Activated CD8-positive, alpha-beta memory T cell treated with anti-CD3 and anti-CD28 coated beads, Interleukin-2, amount 50 U/mL, for 1 hour (primary cell): Measurements from ENCODE around the gene POU6F1.

Experiments
- DNase-seq: peaks from one replicate; pipeline ENCODE4 v3.0.0-alpha.2; 2020; ENCODE audit errors: extremely low read depth

POU6F1 gene

DNA sequence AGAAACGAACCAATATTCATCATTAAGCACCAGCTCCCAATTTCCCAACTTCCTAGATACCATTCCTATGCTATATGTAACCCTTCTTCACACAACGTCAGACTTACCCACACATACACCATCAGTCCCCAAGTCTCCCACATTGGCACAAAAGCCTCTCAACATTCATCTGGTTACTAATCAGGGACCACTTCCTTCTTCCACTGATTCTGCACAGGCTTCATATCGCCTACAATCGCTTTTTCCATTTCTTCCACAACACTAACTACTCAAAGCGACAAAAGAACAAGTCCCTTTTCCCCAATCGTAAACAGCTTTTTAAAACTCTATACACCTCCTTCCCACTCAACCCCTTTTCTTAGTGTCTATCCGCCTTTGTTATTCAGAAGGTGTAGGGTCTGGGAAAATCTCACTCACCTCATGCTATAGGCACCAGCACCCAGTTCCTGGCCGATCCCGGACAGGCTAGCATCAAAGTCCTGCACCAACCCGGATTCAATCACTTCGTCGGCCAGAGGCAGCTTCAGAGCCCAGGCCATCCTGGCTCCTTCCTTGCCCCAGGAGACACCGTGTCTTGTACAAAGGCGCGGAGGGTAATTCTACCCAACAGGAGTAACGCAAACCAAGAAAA, 45.9 kb downstream of the POU6F1 start:
- no peak for DNase-seq

GRCh38 chr12:51163795-51164194, 54.1 kb downstream of the POU6F1 start:
- DNase-seq: no peak

GRCh38 chr12:51162217-51162616, 55.6 kb downstream of the POU6F1 start:
- DNase-seq: no peak

GRCh38 chr12:51160814-51161459, 56.9 kb downstream of the POU6F1 start:
- DNase-seq: no peak

- no peak for DNase-seq
These were observed 61.6 kb downstream of the POU6F1 start for GRCh38 chr12:51156245-51156765.

- no peak for DNase-seq
These were observed 64.9 kb downstream of the POU6F1 start for GRCh38 chr12:51152953-51153352.

DNA sequence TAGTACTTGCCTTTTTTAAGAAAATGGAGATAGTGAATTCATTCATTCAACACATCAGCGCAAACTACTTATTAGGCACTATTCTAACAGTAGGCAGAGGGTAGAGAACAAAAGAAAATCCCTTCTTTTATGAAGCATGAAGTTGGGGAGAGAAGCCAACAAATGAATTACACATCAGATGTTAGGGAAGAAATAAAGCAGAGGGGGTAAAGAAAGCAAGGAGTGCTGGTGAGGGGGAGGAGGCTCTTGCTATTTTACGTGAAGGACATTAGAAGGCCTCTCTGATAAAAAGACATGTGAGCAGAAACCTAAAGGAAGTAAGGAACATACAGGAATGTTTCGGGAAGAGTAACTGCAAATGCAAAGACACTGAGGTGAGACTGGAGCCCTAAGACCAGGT, 67.1 kb downstream of the POU6F1 start:
- DNase-seq: no peak

DNA sequence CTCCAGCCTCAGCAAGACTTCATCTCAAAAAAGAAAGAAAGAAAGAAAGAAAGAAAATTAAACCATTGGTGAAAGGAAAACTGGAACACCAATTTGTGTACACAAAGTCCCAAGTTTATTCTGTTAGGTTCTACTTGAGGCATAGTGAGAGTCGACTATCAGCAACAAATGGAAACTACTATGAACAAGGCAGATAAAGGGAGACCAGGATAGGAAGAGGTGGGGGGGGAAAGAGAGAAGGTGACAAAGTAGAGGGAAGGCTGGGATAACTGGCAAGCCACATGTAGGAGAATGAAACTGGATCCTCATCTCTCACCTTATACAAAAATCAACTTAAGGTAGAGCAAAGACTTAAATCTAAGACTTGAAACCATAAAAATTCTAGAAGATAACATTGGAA, 70.6 kb downstream of the POU6F1 start:
- DNase-seq: no peak

DNA sequence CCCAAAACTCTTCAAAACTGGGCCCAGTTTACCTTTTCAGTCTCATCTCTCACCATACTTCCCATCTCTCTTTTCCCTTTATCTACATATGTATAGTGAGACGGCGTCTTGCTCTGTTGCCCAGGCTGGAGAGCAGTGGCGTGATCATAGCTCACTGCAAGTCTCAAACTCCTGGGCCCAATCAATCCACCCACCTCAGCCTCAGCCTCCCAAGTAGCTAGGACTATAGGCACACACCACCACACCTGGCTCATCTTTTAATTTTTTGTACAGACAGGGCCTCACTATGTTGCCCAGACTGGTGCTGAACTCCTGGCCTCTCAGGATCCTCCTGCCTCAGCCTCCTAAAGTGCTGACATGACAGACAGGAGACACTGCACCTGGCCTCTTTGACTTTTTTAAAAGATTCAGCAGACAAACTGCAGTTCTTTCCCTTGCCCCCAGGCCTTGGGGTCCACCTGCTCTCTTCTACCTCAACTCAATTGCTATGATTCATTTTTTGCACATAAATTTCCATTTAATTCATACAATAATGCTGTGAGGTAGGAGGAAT, 78.5 kb downstream of the POU6F1 start:
- no peak for DNase-seq
